ENCODE data around the gene PPIAL4G.
"Not testable (repeated sequence)": the region's sequence is repeated elsewhere in the genome, so short reads cannot be mapped to it uniquely, and the experiment has no call there.

DNA sequence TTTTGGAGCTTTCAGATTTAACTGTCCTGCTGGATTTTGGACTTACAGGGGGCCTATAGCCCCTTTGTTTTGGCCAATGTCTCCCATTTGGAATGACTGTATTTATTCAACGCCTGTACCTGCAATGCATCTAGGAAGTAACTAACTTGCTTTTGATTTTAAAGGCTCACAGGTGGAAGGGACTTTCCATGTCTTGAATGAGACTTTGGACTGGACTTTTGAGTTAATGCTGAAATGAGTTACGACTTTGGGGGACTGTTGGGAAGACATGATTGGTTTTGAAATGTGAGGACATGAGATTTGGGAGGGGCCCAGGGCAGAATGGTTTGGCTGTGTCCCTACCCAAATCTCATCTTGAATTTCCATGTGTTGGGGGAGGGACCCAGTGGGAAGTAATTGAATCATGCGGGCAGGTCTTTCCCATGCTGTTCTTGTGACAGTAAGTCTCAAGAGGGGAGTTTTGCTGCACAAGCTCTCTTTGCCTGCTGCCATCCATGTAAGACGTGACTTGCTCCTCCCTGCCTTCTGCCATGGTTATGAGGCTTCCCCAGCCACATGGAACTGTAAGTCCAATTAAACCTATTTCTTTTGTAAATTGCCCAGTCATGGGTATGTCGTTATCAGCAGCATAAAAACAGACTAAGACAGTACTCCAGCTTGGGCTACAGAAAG lies 43.3 kb downstream of the PPIAL4G start:
- TF ChIP-seq CTCF, POLR2A (IDR thresholded peaks at IDR 0.05): not testable (repeated sequence)
